WERI-Rb-1 (cell line): ENCODE measurements around the gene KLC1.
A peak's percentile ranks its signal among the peaks of the same experiment; 100 is the strongest.

ENCODE experiments used
- DNase-seq: peaks from one replicate; pipeline ENCODE4 v3.0.0-alpha.2; 2020
- H3K27ac ChIP-seq: fragments of 250-450 bp; sonication (Bioruptor Pico); 2 replicates; pipeline ENCODE4 v1.5.1; 2020; ENCODE audit warnings: mild to moderate bottlenecking, moderate library complexity
- H3K27me3 ChIP-seq: fragments of 250-450 bp; sonication (Bioruptor Pico); 2 replicates; pipeline ENCODE4 v1.5.1; 2021; ENCODE audit warnings: mild to moderate bottlenecking, low read depth, moderate library complexity; ENCODE audit not compliant: insufficient read depth, severe bottlenecking
- H3K36me3 ChIP-seq: fragments of 250-450 bp; sonication (Bioruptor Pico); 2 replicates; pipeline ENCODE4 v1.5.1; 2020; ENCODE audit warnings: mild to moderate bottlenecking, moderate library complexity
- H3K4me3 ChIP-seq: 2 replicates; pipeline ENCODE4 v1.5.1; 2011; ENCODE audit warnings: low read depth, mild to moderate bottlenecking, control low read depth, low read length
- H3K9me3 ChIP-seq: fragments of 250-450 bp; sonication (Bioruptor Pico); 2 replicates; pipeline ENCODE4 v1.5.1; 2021; ENCODE audit warnings: mild to moderate bottlenecking, moderate library complexity; ENCODE audit not compliant: severe bottlenecking
- TF ChIP-seq, protein P1 (sequence below): IDR thresholded peaks from 2 replicates; pipeline ENCODE4 v1.5.1; 2011; ENCODE audit warnings: low read depth, mild to moderate bottlenecking, control low read depth, inconsistent platforms, low read length

KLC1 gene

DNA sequence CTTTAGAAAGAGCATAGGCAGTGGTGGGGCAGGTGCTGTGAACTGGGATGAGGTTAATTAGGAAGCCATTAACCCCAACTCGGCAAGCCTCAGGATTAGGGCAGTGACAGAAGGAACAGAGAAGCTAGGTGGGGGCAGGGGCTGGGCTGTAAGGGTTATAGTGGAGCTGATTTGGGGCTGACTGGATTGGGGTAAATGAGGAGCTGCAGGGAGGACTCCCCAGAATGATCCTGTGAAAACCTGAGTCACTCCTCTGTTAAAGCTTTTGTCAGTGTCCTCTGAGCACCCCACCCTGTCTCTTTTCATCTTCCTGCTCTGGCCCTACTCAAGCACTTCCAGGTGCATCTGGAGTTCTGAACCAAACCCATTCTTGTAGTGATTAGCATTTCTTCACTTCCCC, 4.4 kb downstream of the KLC1 start:
- Histone ChIP-seq H3K27ac (peak overlapping the region; percentile 44), H3K9me3 (no peaks in the 10 kb centered on the region), H3K4me3 (no peak overlapping the region), H3K36me3 (peaks cover 21% of the 10 kb centered on the region), H3K27me3 (no peaks in the 10 kb centered on the region)
- DNase-seq: peak; percentile 71
- TF ChIP-seq, protein P1, sequence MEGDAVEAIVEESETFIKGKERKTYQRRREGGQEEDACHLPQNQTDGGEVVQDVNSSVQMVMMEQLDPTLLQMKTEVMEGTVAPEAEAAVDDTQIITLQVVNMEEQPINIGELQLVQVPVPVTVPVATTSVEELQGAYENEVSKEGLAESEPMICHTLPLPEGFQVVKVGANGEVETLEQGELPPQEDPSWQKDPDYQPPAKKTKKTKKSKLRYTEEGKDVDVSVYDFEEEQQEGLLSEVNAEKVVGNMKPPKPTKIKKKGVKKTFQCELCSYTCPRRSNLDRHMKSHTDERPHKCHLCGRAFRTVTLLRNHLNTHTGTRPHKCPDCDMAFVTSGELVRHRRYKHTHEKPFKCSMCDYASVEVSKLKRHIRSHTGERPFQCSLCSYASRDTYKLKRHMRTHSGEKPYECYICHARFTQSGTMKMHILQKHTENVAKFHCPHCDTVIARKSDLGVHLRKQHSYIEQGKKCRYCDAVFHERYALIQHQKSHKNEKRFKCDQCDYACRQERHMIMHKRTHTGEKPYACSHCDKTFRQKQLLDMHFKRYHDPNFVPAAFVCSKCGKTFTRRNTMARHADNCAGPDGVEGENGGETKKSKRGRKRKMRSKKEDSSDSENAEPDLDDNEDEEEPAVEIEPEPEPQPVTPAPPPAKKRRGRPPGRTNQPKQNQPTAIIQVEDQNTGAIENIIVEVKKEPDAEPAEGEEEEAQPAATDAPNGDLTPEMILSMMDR: no peak

DNA sequence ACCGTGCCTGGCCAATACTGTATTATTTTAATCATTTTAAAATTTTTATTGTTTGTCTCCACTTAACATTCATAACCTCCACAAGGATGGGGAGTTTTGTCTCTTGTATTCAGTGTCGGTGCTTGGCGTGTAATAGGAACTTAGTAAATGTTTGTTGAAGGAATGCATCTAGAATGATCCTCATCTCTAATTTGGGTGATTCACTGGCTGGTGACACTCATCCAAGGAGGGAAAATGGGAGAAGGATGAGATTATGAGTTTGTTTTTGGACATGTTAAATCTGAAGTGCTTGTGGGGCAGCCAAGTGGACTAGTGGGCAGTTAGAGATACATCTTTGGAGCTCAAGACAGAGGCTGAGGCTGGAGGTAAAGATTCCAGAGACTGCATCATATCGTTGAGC, 5.1 kb downstream of the KLC1 start:
- Histone ChIP-seq H3K27me3 (no peaks in the 10 kb centered on the region), H3K4me3 (no peak overlapping the region), H3K9me3 (no peaks in the 10 kb centered on the region), H3K36me3 (peaks cover 28% of the 10 kb centered on the region), H3K27ac (peak overlapping the region; percentile 0)
- TF ChIP-seq, protein P1: no peak
- no peak for DNase-seq

DNA sequence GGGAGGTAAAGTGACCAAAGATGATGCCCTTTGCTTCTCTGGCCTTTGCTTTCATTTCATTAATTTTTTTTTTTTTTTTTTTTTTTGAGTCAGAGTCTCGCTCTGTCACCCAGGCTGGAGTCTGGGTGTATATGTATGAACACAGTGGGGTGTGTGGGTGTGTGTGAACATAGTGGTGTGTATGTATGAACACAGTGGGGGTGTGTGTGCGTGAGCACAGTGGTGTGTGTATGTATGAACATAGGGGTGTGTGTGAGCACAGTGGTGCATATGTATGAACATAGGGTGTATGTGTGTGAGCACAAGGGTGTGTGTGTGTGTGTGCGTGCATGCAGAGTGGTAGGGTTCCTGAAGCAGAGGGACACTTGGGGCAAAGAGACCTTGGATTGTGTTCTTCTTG, 9.6 kb downstream of the KLC1 start:
- Histone ChIP-seq H3K36me3 (peaks cover 22% of the 10 kb centered on the region), H3K4me3 (no peak overlapping the region), H3K27me3 (no peaks in the 10 kb centered on the region), H3K27ac (no peak overlapping the region), H3K9me3 (no peaks in the 10 kb centered on the region)
- DNase-seq: no peak
- TF ChIP-seq, protein P1: no peak

DNA sequence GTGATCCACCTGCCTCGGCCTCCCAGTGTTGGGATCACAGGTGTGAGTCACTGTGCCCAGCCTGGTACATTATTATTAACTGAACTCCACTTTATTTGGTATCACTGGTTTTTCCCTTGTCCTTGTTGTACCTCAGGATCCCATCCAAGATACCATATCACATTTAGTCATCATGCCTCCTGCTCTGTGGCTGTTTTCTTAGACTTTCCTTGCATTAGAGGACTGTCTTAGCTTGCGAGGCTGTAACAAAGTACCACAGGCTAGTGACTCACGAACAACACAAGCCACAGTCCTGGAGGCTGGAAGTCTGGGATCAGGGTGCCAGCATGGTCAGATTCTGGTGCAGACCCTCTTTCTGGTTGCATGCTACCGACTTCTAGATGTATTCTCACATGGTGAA, 12.2 kb downstream of the KLC1 start:
- H3K27ac ChIP-seq: no peak overlapping the region
- DNase-seq: no peak
- TF ChIP-seq, protein P1: no peak
- no peak overlapping the region for H3K4me3 ChIP-seq
- H3K27me3 ChIP-seq: no peaks in the 10 kb centered on the region
- H3K36me3 ChIP-seq: peaks cover 19% of the 10 kb centered on the region
- no peaks in the 10 kb centered on the region for H3K9me3 ChIP-seq

DNA sequence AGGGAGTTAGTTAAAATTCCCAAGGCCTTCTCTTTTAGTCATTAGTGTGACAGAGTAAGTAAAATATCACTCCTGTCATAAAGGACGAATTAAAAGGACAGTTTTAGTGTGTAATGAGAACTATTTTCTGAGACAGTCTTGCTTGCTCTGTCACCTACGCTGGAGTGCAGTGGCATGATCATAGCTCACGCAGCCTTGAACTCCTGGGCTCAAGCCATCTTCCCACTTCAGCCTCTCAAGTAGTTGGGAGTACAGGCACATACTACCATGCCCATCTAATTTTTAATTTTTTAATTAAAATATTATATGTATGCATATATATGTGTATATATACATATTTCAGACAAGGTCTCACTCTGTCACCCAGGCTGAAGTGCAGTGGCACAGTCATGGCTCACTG, 17.2 kb downstream of the KLC1 start:
- TF ChIP-seq, protein P1: no peak
- no peaks in the 10 kb centered on the region for H3K9me3 ChIP-seq
- no peak overlapping the region for H3K4me3 ChIP-seq
- no peaks in the 10 kb centered on the region for H3K27me3 ChIP-seq
- H3K27ac ChIP-seq: no peak overlapping the region
- no peak for DNase-seq
- peaks cover 10% of the 10 kb centered on the region for H3K36me3 ChIP-seq

DNA sequence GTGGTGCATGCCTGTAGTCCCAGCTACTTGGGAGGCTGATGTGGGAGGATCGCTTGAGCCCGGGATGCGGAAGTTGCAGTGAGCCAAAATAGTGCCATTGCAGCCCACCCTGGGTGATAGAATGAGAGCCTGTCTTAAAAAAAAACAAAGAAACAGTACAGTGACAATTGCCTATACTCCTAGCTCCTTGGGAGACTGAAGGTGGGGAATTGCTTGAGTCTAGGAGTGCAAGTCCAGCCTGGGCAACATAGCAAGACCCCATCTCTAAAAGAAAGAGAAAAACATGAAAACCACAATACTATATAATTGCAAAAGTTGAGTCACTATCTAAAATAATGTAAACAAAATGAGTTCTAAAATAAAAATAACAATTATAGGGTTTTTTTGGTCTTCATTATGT, 20.0 kb downstream of the KLC1 start:
- no peak for DNase-seq
- Histone ChIP-seq H3K9me3 (no peaks in the 10 kb centered on the region), H3K36me3 (peaks cover 10% of the 10 kb centered on the region), H3K27me3 (no peaks in the 10 kb centered on the region), H3K27ac (no peak overlapping the region), H3K4me3 (no peak overlapping the region)
- TF ChIP-seq, protein P1: no peak
